HepG2 (cell line): ENCODE measurements around the gene PLXNB2. TPM values are rescaled to one million over a fixed set of nuclear protein-coding genes. Genes with fewer than 3 reads are reported as not detected.

Source experiments
- ATAC-seq: fragments of 200-7000 bp; cut with Tn5 transposase; 3 replicates; pipeline ENCODE4 v1.9.1; 2020; ENCODE audit warnings: mild to moderate bottlenecking, moderate library complexity
- BruUV-seq: library from RNA; stranded (reverse); fragments of 400-500 nt; replicated peaks from 2 replicates; lab custom pipeline; 2021; lab: Mats Ljungman, UMichigan
- CTCF ChIA-PET: fragments of 300-600 bp; formaldehyde crosslinking; extraction: SDS; loops from one replicate; lab custom pipeline; 2021; ENCODE audit warnings: low total read pairs, inconsistent platforms, low intra/inter-chr PET ratio; lab: Yijun Ruan, JAX
- POLR2A ChIA-PET: fragments of 350-600 bp; sonication (Branson Sonifier 250); formaldehyde crosslinking; loops from one replicate; lab custom pipeline; 2020; ENCODE audit warnings: antibody characterized with exemption, inconsistent platforms; lab: Yijun Ruan, JAX
- DNase-seq: peaks from one replicate; pipeline ENCODE4 v3.0.0-alpha.2; 2015; ENCODE audit warnings: low spot score
- FAIRE-seq: peaks from 3 replicates; lab custom pipeline; 2011; peaks lifted over from hg19 to GRCh38; lab: Jason Lieb, UNC
- H2AFZ ChIP-seq: one replicate; pipeline ENCODE4 v1.6.1; 2011; ENCODE audit warnings: low read length, inconsistent platforms
- H3K27ac ChIP-seq: fragments of 300-600 bp; 3 replicates; pipeline ENCODE4 v1.8.0; 2011; ENCODE audit warnings: mixed run types, mild to moderate bottlenecking, mixed read lengths, low read length, inconsistent platforms; ENCODE audit not compliant: insufficient read depth; ENCODE audit errors: extremely low read length
- H3K27me3 ChIP-seq, 2 experiments: fragments of 200-600 bp in 1 of 2; 2 replicates in 1 of 2; 3 replicates in 1 of 2; pipeline versions ENCODE4 v1.6.0 to v1.8.0; 2011; ENCODE audit warnings: low read length in 2 of 2, mild to moderate bottlenecking in 2 of 2, moderate library complexity in 2 of 2, inconsistent platforms in 1 of 2; ENCODE audit not compliant: insufficient read depth in 2 of 2, control insufficient read depth in 1 of 2
- H3K36me3 ChIP-seq, 2 experiments: fragments of 200-600 bp in 1 of 2; replicated peaks in 1 of 2; 2 replicates in 1 of 2; 3 replicates in 1 of 2; pipeline versions ENCODE4 v1.5.1 to v1.8.0; 2011; ENCODE audit warnings: low read length in 2 of 2, inconsistent platforms in 1 of 2; ENCODE audit not compliant: insufficient read depth in 2 of 2, control insufficient read depth in 1 of 2
- H3K4me1 ChIP-seq: 2 replicates; pipeline ENCODE4 v1.5.1; 2012; ENCODE audit warnings: low read length, inconsistent platforms; ENCODE audit not compliant: insufficient read depth
- H3K4me2 ChIP-seq: 2 replicates; pipeline ENCODE4 v1.6.0; 2011; ENCODE audit warnings: low read depth, low read length, inconsistent platforms
- H3K4me3 ChIP-seq, 3 experiments: fragments of 200-600 bp in 1 of 3; sonication (generic), shearing (Covaris generic) in 1 of 3; replicated peaks in 1 of 3; 2 replicates each; pipeline ENCODE4 v1.5.1; 2011 to 2016; ENCODE audit warnings: low read length in 3 of 3, inconsistent platforms in 2 of 3, low read depth in 2 of 3, mild to moderate bottlenecking in 2 of 3, control low read depth in 1 of 3, mixed read lengths in 1 of 3; ENCODE audit not compliant: insufficient read depth in 1 of 3
- H3K79me2 ChIP-seq: one replicate; pipeline ENCODE4 v1.6.1; 2011; ENCODE audit warnings: low read length, inconsistent platforms; ENCODE audit not compliant: insufficient read depth
- H3K9ac ChIP-seq: 2 replicates; pipeline ENCODE4 v1.6.0; 2011; ENCODE audit warnings: mild to moderate bottlenecking, low read depth, low read length, inconsistent platforms; ENCODE audit not compliant: insufficient read depth
- H3K9me3 ChIP-seq: 2 replicates; pipeline ENCODE4 v1.5.1; 2012; ENCODE audit warnings: mild to moderate bottlenecking, low read length
- H4K20me1 ChIP-seq: 2 replicates; pipeline ENCODE4 v1.6.0; 2011; ENCODE audit warnings: inconsistent platforms, mild to moderate bottlenecking, low read length, moderate library complexity; ENCODE audit not compliant: insufficient read depth
- CCAR2 ChIP-seq: fragments of 200-400 bp; formaldehyde crosslinking; optimal IDR thresholded peaks from 2 replicates; pipeline ENCODE3; 2018; ENCODE audit warnings: low read depth, mild to moderate bottlenecking, low read length, moderate library complexity
- FIP1L1 ChIP-seq: fragments of 200-400 bp; formaldehyde crosslinking; IDR thresholded peaks from 2 replicates; pipeline ENCODE4 v1.6.1; 2018; ENCODE audit warnings: low read depth, mild to moderate bottlenecking, low read length, moderate library complexity, borderline replicate concordance; ENCODE audit not compliant: insufficient read depth
- HNRNPK ChIP-seq: fragments of 200-400 bp; formaldehyde crosslinking; IDR thresholded peaks from 2 replicates; pipeline ENCODE4 v1.6.1; 2018; ENCODE audit warnings: low read length, low read depth, moderate library complexity, mild to moderate bottlenecking; ENCODE audit not compliant: poor library complexity, severe bottlenecking
- HNRNPUL1 ChIP-seq: fragments of 200-400 bp; formaldehyde crosslinking; IDR thresholded peaks from 2 replicates; pipeline ENCODE4 v1.6.1; 2017; ENCODE audit warnings: low read depth, mild to moderate bottlenecking, low read length, moderate library complexity
- KLF13 ChIP-seq: sonication (generic); formaldehyde crosslinking; IDR thresholded peaks from 2 replicates; pipeline ENCODE4 v1.4.0; 2020; ENCODE audit warnings: mild to moderate bottlenecking, missing genetic modification reagents
- RBFOX2 ChIP-seq: fragments of 200-400 bp; formaldehyde crosslinking; IDR thresholded peaks from 2 replicates; pipeline ENCODE4 v1.6.1; 2017; ENCODE audit warnings: low read depth, mild to moderate bottlenecking, low read length
- ZMAT3 ChIP-seq: sonication (generic); formaldehyde crosslinking; conservative IDR thresholded peaks from 2 replicates; pipeline ENCODE4 v1.7.0; 2021; ENCODE audit warnings: missing genetic modification reagents
- WGBS: methylation state at CpG from one replicate; pipeline ENCODE4 v1.1.6; 2017; ENCODE audit warnings: low lambda C conversion rate; 5-methylcytosine and 5-hydroxymethylcytosine counted together
- in situ Hi-C: cut with HindIII; loops from 2 replicates; pipeline ENCODE4 v1.10.0; 2017; ENCODE audit warnings: low pct_unique_long_range_greater_than_20kb; ENCODE audit not compliant: extremely low pct_ligation_motif_present
- intact Hi-C: fragments of 100-400 bp; cut with micrococcal nuclease; formaldehyde crosslinking; loops from one replicate; pipeline ENCODE4 v1.10.0; 2022; ENCODE audit not compliant: unreplicated experiment
- polyA plus RNA-seq, 8 experiments: library from polyadenylated mRNA; depleted of rRNA in 3 of 8; stranded (reverse) in 7 of 8; unstranded in 1 of 8; fragments of >200 nt; fragmentation: Illumina TruSeq in 4 of 8; extraction: Trizol in 4 of 8; gene quantifications; 2 replicates each; pipeline versions ENCODE4 v1.2.1 to v1.2.3, GENCODE V29; 2011 to 2016; ENCODE audit warnings: low read depth in 4 of 8, missing spikeins in 1 of 8, mixed read lengths in 1 of 8; ENCODE audit not compliant: insufficient read depth in 1 of 8
- total RNA-seq, 5 experiments: library from RNA; depleted of rRNA; stranded (reverse); fragments of >200 nt; fragmentation: Illumina TruSeq; extraction: Trizol; gene quantifications; 2 replicates each; pipeline ENCODE4 v1.2.3, GENCODE V29; 2016; ENCODE audit warnings: low read depth in 1 of 5

PLXNB2 gene
- total and polyA plus RNA-seq, 2 of the 13 experiments (the other 11 are each of a cell fraction or from before 2014, with no cell fraction given): 32.6 to 68.9 TPM

DNA sequence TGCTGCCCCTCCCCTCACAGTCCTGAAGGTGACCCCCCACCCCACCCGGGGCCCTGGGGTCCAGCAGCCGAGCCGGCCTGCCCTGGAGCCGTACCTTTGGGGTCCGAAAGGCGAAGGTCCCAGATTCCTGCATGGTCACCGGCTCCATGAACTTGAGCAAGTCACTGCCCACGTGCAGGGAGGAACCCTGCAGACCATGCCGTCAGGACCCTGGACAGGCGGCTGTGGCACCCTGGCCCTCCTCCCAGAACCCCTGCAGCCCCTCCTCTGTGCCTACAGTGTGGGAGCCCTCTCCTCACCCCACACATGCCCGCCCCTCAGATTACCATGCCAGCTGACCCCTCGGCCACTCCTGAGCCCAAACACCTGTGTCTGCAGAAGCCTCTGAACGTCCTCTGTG lies 23.0 kb downstream of the PLXNB2 start (continued):
- TF ChIP-seq ZMAT3 (CRISPR knock-in tag) (no peak), HNRNPUL1 (no peak), CCAR2 (no peak), KLF13 (CRISPR knock-in tag) (no peak)

DNA sequence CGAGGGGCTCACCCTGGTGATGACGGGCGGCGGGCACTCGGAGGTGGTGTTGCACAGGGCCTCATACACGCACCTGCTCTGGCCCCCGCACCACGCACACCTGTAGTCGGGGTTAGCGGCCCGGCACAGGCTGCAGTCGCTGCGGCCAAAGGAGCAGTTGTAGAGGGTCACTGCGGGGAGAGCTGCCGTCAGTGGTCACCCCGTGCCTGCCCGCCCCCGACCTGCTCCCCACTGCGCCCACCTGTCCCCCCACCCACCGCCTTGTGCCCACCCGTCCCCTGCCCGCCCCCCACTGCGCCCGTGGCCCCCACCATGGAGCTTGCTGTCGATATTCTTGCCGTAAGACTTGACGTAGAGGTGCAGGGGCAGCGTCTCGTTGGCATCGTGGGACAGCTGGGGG lies 23.6 kb downstream of the PLXNB2 start:
- no peak overlapping the region for H3K9ac ChIP-seq
- POLR2A ChIA-PET: no interaction called here
- H4K20me1 ChIP-seq: peaks cover 4% of the 10 kb centered on the region; the same call in 1 of the 2 replicates
- H3K4me1 ChIP-seq: no peaks in the 10 kb centered on the region
- H3K36me3 ChIP-seq: peaks cover 34 to 50% of the 10 kb centered on the region in 2 experiments; a peak in 4 of 5 replicates
- ATAC-seq (no peak), DNase-seq (no peak), FAIRE-seq (no peak)
- intact Hi-C loops: no loop called here
- no TSS peak for BruUV-seq
- CTCF ChIA-PET: no interaction called here
- H3K9me3 ChIP-seq: no peaks in the 10 kb centered on the region
- no peak overlapping the region for H2AFZ ChIP-seq
- in situ Hi-C loops: no loop called here
- 96% methylated on average over 15 of the region's 30 CpGs for WGBS
- TF ChIP-seq RBFOX2: 0 out of 2 replicates have a peak, but pooled peaks have one; percentile 12
- TF ChIP-seq FIP1L1: no peak
- peak; percentile 4 for TF ChIP-seq HNRNPK
- H3K4me3 ChIP-seq: no peak overlapping the region
- H3K4me2 ChIP-seq: no peak overlapping the region
- no peaks in the 10 kb centered on the region for H3K27me3 ChIP-seq
- no peaks in the 10 kb centered on the region for H3K79me2 ChIP-seq
- no peak overlapping the region for H3K27ac ChIP-seq
